Fibroblast of skin of left biceps (primary cell): ENCODE data around the gene CLPSL2.

Experiments used
- DNase-seq, 2 experiments: peaks; one replicate each; pipeline ENCODE4 v3.0.0-alpha.2; 2013; ENCODE audit warnings: low read depth in 2 of 2

The CLPSL2 gene

GRCh38 chr6:35746516-35746915, 29.9 kb upstream of the CLPSL2 start:
- DNase-seq: no peak

GRCh38 chr6:35747877-35748276, 28.5 kb upstream of the CLPSL2 start:
- DNase-seq: no peak

GRCh38 chr6:35750557-35750956, 25.8 kb upstream of the CLPSL2 start:
- DNase-seq: no peak

- DNase-seq: no peak
Observed at GRCh38 chr6:35751594-35751993, 24.8 kb upstream of the CLPSL2 start.

- no peak for DNase-seq
Observed at GRCh38 chr6:35752330-35752729, 24.1 kb upstream of the CLPSL2 start.

- DNase-seq: no peak
Observed at GRCh38 chr6:35754452-35755277, 21.7 kb upstream of the CLPSL2 start.

- no peak for DNase-seq
Observed at GRCh38 chr6:35755278-35755924, 21.0 kb upstream of the CLPSL2 start.

GRCh38 chr6:35757456-35758123, 18.8 kb upstream of the CLPSL2 start:
- no peak for DNase-seq

GRCh38 chr6:35759426-35759825, 17.0 kb upstream of the CLPSL2 start:
- no peak for DNase-seq

GRCh38 chr6:35765739-35766138, 10.7 kb upstream of the CLPSL2 start:
- no peak for DNase-seq

- no peak for DNase-seq
Observed at GRCh38 chr6:35769211-35769610, 7.2 kb upstream of the CLPSL2 start.

GRCh38 chr6:35771343-35771627, 5.1 kb upstream of the CLPSL2 start:
- DNase-seq: no peak

GRCh38 chr6:35774116-35774794, 2.1 kb upstream of the CLPSL2 start:
- DNase-seq: no peak

- DNase-seq: no peak
Observed at GRCh38 chr6:35775031-35775430, 1.4 kb upstream of the CLPSL2 start.

- no peak for DNase-seq
Observed at GRCh38 chr6:35777356-35778102, 1.1 kb downstream of the CLPSL2 start.

- DNase-seq: no peak
Observed at GRCh38 chr6:35778437-35778836, 2.0 kb downstream of the CLPSL2 start.

- no peak for DNase-seq
Observed at GRCh38 chr6:35780719-35781118, 4.3 kb downstream of the CLPSL2 start, which contains the start of gene CLPSL1. TSS of gene CLPSL1 (plus strand) at chr6:35781019. CDS start at chr6:35781111, 92 bp downstream.

GRCh38 chr6:35781290-35781689, 4.9 kb downstream of the CLPSL2 start:
- no peak for DNase-seq

- no peak for DNase-seq
Observed at GRCh38 chr6:35782424-35782823, 6.0 kb downstream of the CLPSL2 start.

- DNase-seq: no peak
Observed at GRCh38 chr6:35784200-35784599, 7.8 kb downstream of the CLPSL2 start.

- no peak for DNase-seq
Observed at GRCh38 chr6:35786272-35786671, 9.9 kb downstream of the CLPSL2 start.

- DNase-seq: no peak
Observed at GRCh38 chr6:35786810-35787209, 10.4 kb downstream of the CLPSL2 start.
